ENCODE results near the gene BCKDK. TPM values are rescaled to one million over a fixed set of nuclear protein-coding genes. Genes with fewer than 3 reads are reported as not detected.

Gene BCKDK
- total RNA-seq, 1 donor: 30.0 TPM

- peak; percentile 14 for TF ChIP-seq CTCF (IDR thresholded peaks at IDR 0.05; ENCODE audit: extremely low read depth, low read depth, low read length)
- H3K4me2 ChIP-seq (ENCODE audit: insufficient read depth, low read length): peak overlapping the region; percentile 98
- no peaks in the 10 kb centered on the region for H3K27me3 ChIP-seq (ENCODE audit: insufficient read depth, low read length)
- peaks cover 86% of the 10 kb centered on the region for H3K79me2 ChIP-seq (ENCODE audit: insufficient read depth, low read length)
- H3K9me3 ChIP-seq (ENCODE audit: low read depth, low read length): no peaks in the 10 kb centered on the region
- H3K4me3 ChIP-seq (ENCODE audit: insufficient read depth, low read length): peak overlapping the region; percentile 94
- H3K4me1 ChIP-seq (ENCODE audit: insufficient read depth, low read length): peaks cover 22% of the 10 kb centered on the region
- H2AFZ ChIP-seq (ENCODE audit: low read length): peak overlapping the region; percentile 77
- H3K27ac ChIP-seq (ENCODE audit: low read depth, low read length): peak overlapping the region; percentile 93
- H4K20me1 ChIP-seq (ENCODE audit: insufficient read depth, low read length): peaks cover 5% of the 10 kb centered on the region
- no peak for DNase-seq (ENCODE audit: insufficient read length, low spot score, missing footprints)
- peaks cover 32% of the 10 kb centered on the region for H3K36me3 ChIP-seq (ENCODE audit: insufficient read depth, low read length)
These were observed 33.4 kb upstream of the BCKDK start for GRCh38 chr16:31074814-31075183.

- Histone ChIP-seq H3K79me2 (ENCODE audit: insufficient read depth, low read length) (peaks cover 85% of the 10 kb centered on the region), H3K27ac (ENCODE audit: low read depth, low read length) (no peak overlapping the region), H2AFZ (ENCODE audit: low read length) (no peak overlapping the region), H3K36me3 (ENCODE audit: insufficient read depth, low read length) (peaks cover 41% of the 10 kb centered on the region), H3K27me3 (ENCODE audit: insufficient read depth, low read length) (no peaks in the 10 kb centered on the region), H3K4me3 (ENCODE audit: insufficient read depth, low read length) (no peak overlapping the region), H4K20me1 (ENCODE audit: insufficient read depth, low read length) (peaks cover 5% of the 10 kb centered on the region), H3K9me3 (ENCODE audit: low read depth, low read length) (no peaks in the 10 kb centered on the region), H3K4me2 (ENCODE audit: insufficient read depth, low read length) (no peak overlapping the region), H3K4me1 (ENCODE audit: insufficient read depth, low read length) (peaks cover 21% of the 10 kb centered on the region)
- no peak for TF ChIP-seq CTCF (IDR thresholded peaks at IDR 0.05; ENCODE audit: extremely low read depth, low read depth, low read length)
- no peak for DNase-seq (ENCODE audit: insufficient read length, low spot score, missing footprints)
These were observed 31.9 kb upstream of the BCKDK start for GRCh38 chr16:31076319-31076718.

GRCh38 chr16:31077024-31077423, 31.2 kb upstream of the BCKDK start:
- H3K27me3 ChIP-seq (ENCODE audit: insufficient read depth, low read length): no peaks in the 10 kb centered on the region
- peaks cover 41% of the 10 kb centered on the region for H3K36me3 ChIP-seq (ENCODE audit: insufficient read depth, low read length)
- H3K9me3 ChIP-seq (ENCODE audit: low read depth, low read length): no peaks in the 10 kb centered on the region
- H3K79me2 ChIP-seq (ENCODE audit: insufficient read depth, low read length): peaks cover 82% of the 10 kb centered on the region
- peaks cover 14% of the 10 kb centered on the region for H3K4me1 ChIP-seq (ENCODE audit: insufficient read depth, low read length)
- H3K4me2 ChIP-seq (ENCODE audit: insufficient read depth, low read length): no peak overlapping the region
- DNase-seq (ENCODE audit: insufficient read length, low spot score, missing footprints): peak; percentile 52
- no peak overlapping the region for H3K4me3 ChIP-seq (ENCODE audit: insufficient read depth, low read length)
- no peak overlapping the region for H3K27ac ChIP-seq (ENCODE audit: low read depth, low read length)
- H2AFZ ChIP-seq (ENCODE audit: low read length): no peak overlapping the region
- no peak for TF ChIP-seq CTCF (IDR thresholded peaks at IDR 0.05; ENCODE audit: extremely low read depth, low read depth, low read length)
- H4K20me1 ChIP-seq (ENCODE audit: insufficient read depth, low read length): peaks cover 5% of the 10 kb centered on the region

DNA sequence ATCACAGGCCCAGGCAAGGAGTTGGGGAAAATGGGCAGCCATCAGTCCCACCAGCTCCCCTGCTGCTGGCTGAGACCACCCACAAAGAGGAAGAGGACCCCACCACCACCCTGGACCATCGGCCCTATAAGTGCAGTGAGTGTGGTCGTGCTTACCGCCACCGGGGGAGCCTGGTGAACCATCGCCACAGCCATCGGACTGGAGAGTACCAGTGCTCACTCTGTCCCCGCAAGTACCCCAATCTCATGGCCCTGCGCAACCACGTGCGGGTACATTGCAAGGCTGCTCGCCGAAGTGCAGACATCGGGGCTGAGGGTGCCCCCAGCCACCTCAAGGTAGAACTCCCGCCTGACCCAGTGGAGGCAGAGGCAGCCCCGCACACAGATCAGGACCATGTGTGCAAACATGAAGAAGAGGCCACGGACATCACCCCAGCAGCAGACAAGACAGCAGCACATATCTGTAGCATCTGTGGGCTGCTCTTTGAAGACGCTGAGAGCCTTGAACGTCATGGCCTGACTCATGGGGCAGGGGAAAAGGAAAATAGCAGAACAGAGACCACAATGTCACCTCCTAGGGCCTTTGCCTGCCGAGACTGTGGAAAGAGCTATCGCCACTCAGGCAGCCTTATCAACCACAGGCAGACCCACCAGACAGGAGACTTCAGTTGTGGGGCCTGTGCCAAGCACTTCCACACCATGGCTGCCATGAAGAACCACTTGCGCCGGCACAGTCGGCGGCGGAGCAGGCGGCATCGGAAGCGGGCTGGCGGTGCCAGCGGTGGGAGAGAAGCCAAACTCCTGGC, 30.4 kb upstream of the BCKDK start:
- Histone ChIP-seq H3K27ac (ENCODE audit: low read depth, low read length) (no peak overlapping the region), H3K4me3 (ENCODE audit: insufficient read depth, low read length) (no peak overlapping the region), H2AFZ (ENCODE audit: low read length) (no peak overlapping the region), H3K27me3 (ENCODE audit: insufficient read depth, low read length) (no peaks in the 10 kb centered on the region), H3K36me3 (ENCODE audit: insufficient read depth, low read length) (peaks cover 41% of the 10 kb centered on the region), H4K20me1 (ENCODE audit: insufficient read depth, low read length) (peaks cover 5% of the 10 kb centered on the region), H3K9me3 (ENCODE audit: low read depth, low read length) (no peaks in the 10 kb centered on the region), H3K4me1 (ENCODE audit: insufficient read depth, low read length) (peaks cover 8% of the 10 kb centered on the region), H3K4me2 (ENCODE audit: insufficient read depth, low read length) (no peak overlapping the region), H3K79me2 (ENCODE audit: insufficient read depth, low read length) (peaks cover 80% of the 10 kb centered on the region)
- peak; percentile 83 for DNase-seq (ENCODE audit: insufficient read length, low spot score, missing footprints)
- TF ChIP-seq CTCF (IDR thresholded peaks at IDR 0.05; ENCODE audit: extremely low read depth, low read depth, low read length): no peak
